Activated CD4-positive, alpha-beta T cell treated with anti-CD3 and anti-CD28 coated beads for 24 hours (primary cell): ENCODE results near the gene IGFLR1.
"Not testable (repeated sequence)": the region's sequence is repeated elsewhere in the genome, so short reads cannot be mapped to it uniquely, and the experiment has no call there.

Source experiments
- DNase-seq, 2 donors: peaks; one replicate each; pipeline ENCODE4 v3.0.0-alpha.2; 2020; ENCODE audit warnings: low read depth in 2 of 2

The IGFLR1 gene

DNA sequence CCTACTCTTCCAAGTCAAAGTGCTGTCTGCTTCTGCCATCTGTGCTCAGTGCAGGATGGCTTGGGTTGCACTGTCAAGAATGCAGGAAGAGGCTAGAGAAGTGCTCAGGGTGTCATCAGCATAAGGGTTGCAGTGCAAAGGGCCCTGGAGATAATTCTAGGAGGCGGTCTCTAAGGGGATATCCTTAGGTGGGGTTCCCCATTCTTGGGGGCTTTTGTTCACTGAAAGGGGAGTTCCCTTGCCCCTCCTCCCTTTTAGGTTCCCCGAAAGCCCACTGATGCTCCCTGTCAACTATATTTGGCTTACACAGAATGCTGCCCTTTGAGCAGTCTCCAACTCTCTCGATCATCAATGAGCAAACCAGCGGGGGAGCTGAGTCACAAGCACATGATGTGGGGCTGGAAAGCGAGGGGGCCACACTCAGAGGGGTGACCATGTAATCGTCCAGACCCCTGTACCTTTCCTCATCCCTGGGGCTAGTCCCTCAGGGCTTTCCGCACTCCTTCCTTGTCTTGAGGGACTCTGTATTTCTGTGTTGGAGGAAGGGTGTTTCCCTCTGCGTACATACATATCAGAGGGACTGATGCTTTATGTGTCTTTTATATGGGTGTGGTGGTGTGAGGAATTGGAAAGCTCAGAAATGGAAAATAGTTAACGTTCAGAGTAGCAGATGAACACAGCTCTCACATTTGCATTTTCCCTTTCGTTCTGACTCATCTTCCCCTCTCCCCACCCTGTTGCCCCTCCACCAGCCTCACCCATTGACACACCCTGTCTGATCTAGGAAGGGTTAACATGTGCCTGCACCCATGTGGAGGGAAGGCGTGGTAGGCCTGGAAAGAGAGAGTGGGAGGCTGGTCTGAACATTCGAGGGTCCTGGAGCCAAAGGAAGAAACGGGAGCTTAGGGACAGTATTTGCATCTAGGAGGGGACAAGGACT, 31.2 kb downstream of the IGFLR1 start:
- peak; percentile 42 to 55 for DNase-seq

- DNase-seq: no peak
These were observed 33.9 kb downstream of the IGFLR1 start for GRCh38 chr19:35708391-35708790.

GRCh38 chr19:35704218-35704617, 38.0 kb downstream of the IGFLR1 start, which contains the start of gene ZBTB32:
Gene ZBTB32, plus strand, starts transcription at chr19:35704558. Its CDS starts 10,069 bp downstream, at chr19:35714627.
- no peak for DNase-seq

GRCh38 chr19:35703343-35703742, 38.9 kb downstream of the IGFLR1 start:
- DNase-seq: no peak

DNA sequence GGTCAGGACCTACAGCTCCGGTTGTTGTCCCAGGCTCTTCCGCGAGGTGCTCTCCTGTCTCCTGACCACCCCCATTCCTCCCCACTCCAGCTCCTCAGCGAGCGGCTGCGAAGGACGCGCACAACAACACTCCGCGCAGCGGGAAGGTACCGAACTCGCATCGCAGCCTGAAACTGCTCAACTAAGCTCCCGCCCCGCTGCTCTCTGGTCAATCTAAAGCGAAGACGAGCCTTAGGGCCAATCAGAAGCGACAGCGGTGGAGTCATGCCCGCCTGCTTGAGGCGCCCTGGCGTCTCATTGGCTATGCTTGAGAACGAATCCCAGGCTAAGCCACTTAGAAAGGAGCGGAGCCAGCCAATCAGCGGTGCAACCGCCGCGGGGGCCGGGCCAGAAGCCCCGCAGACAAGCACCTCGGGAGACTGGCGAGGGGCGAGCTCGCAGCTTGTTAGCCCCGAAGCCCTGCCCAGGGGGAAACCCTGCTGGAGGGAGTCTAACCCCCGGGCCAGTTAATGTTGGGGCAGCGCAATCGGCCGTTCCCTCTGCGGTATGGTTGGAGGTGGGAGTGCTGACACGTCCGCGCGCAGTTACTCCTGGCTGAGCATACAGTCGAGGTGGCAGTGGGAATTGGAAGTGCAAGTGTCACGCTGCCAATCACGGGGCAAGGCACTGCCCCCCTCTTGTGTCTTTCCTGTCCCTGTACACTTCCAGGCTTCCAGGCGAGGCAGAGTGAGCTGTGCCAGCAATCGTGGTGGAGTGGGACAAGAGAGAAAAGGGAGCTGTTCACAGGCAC, 39.8 kb downstream of the IGFLR1 start:
- peak; percentile 85 to 87 for DNase-seq

- no peak for DNase-seq
These were observed 45.4 kb downstream of the IGFLR1 start for GRCh38 chr19:35696835-35697234.

DNA sequence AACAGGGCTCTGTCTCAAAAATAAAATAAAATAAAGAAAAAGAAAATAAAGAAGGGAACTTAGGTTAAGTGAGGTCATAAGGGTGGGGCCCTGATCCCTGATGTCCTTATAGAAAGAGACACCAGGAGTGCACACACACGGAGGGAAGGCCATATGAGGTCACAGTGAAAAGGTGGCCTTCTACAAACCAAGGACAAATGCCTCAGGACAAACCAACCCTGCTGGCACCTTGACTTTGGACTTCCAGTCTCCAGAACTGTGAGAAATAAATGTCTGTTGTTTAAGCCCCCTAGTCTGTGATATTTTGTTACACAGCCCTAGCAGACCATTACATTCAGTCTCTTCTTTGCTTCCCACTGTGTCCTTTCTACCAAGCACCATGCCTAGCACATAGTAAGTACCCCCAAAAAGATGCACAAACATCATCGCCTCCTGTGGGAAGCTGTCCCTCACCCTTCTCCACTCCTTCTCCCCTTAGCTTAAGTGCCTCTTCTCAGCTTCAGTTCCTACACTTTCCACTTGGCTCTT, 46.3 kb downstream of the IGFLR1 start:
- DNase-seq: no peak

DNA sequence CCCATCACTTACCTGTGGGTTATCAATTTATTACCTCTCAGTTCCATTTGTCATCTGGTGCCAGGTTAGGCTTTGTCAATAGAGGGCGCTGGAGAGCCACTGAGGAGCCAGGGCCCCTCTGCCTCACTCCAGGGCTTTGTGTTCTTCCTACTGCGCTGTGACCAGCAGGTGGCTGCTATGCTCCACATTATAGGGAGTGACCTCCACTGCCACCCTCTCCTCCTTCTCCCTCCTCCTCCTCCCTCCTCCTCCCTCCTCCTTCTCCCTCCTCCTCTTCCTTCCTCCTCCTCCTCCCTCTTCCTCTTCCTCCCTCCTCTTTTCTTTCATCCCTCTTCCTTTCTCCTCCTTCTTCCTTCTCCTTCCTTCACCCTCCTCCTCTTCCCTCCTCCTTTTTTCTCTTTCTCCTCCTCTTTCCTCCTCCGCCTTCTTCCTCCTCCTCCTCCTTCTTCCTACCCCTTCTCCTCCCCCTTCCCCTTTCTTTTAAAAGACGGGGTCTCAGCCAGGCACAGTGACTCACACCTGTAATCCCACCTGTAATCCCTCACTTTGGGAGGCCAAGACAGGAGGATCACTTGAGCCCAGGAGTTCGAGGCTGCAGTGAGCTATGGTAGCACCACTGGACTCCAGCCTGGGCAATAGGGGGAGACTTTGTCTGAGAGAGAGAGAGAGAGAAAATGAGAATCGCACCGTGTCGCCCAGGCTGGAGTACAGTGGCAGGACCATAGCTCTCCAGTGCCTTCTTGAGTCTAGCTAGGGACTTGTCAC, 48.2 kb downstream of the IGFLR1 start:
- peak; percentile 90 to 93 for DNase-seq

DNA sequence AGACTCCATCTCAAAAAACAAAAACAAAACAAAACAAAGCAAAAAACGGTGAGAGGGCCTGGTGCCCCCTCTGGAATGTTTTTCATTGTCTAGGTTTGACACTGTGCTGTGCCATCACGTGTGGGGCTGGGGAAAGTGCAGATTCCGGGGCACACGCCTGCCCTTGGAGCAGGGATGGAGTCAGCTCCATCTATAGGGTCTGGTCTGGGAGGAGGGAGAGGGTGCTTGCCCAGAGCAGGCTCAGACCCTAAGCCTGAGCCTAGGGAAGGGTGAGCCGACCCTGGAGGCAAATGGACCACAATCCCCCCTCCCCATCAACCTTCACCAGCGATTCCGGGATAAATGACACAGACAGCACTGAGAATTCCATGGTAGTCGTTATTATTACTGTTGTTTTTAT, 48.8 kb downstream of the IGFLR1 start:
- no peak for DNase-seq

DNA sequence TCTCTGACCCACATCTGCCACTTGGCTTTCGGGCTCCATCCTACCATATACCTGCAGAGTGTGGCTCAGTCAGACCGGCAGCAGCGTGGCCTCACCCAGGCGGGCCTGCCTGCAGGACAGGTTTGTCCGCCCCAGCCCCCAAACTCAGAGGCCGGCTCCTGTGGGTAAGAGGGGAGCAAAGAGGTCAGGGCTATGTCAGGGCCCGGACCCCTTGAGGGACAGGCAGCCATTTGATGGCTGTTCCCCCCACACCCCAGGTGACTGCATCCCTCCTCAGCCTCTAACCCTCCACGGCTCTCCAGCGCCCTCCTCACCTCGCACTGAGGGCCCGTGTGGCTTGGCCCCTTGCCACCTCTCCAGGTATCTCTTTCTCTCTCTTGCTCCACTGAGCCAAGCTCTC, 50.2 kb downstream of the IGFLR1 start:
- DNase-seq: no peak

- not testable (repeated sequence) for DNase-seq
These were observed 51.1 kb downstream of the IGFLR1 start for GRCh38 chr19:35691106-35691505.

DNA sequence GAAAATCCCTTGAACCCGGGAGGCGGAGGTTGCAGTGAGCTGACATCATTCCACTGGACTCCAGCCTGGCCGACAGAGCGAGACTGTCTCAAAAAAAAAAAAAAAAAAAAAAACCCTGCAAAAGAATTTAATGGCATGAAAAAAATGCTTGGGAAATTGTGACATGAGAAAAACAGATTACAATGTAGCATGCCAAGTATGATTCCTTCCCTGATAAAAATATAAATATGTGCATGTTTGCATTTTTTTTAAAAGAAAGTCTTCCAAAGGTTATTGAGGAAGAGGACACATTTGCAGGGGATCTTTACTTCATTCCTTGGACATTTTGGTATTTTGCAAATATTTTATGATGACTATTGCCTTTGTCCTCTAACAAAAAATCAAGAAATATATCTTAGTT, 52.4 kb downstream of the IGFLR1 start:
- DNase-seq: no peak
